Type B pancreatic cell (in vitro differentiated cells): ENCODE results near the gene EMX1. TPM values are rescaled to one million over a fixed set of nuclear protein-coding genes. Genes with fewer than 3 reads are reported as not detected.
A peak's percentile ranks its signal among the peaks of the same experiment; 100 is the strongest.

Source experiments
- DNase-seq: peaks from one replicate; pipeline ENCODE4 v3.0.0; 2021; ENCODE audit warnings: mixed read lengths; ENCODE audit not compliant: unreplicated experiment; ENCODE audit errors: extremely low spot score
- H3K27ac Mint-ChIP-seq: 2 replicates; pipeline ENCODE4 v1.8.0; 2021; ENCODE audit warnings: mild to moderate bottlenecking, mixed read lengths
- H3K27me3 Mint-ChIP-seq: 2 replicates; pipeline ENCODE4 v1.8.0; 2021; ENCODE audit warnings: mixed read lengths
- H3K36me3 Mint-ChIP-seq: 2 replicates; pipeline ENCODE4 v1.8.0; 2021; ENCODE audit warnings: mixed read lengths
- H3K4me1 Mint-ChIP-seq: one replicate; pipeline ENCODE4 v1.8.0; 2021; ENCODE audit warnings: mixed read lengths; ENCODE audit not compliant: unreplicated experiment
- H3K4me3 Mint-ChIP-seq: 2 replicates; pipeline ENCODE4 v1.8.0; 2021; ENCODE audit warnings: mild to moderate bottlenecking, mixed read lengths
- H3K9me3 Mint-ChIP-seq: 2 replicates; pipeline ENCODE4 v1.8.0; 2021; ENCODE audit warnings: mixed read lengths
- CTCF ChIP-seq: fragments of 200-600 bp; sonication (generic); conservative IDR thresholded peaks from 2 replicates; pipeline ENCODE4 v1.5.0; 2021; ENCODE audit warnings: antibody characterized with exemption, mild to moderate bottlenecking
- total RNA-seq: library from RNA; stranded (reverse); gene quantifications from 2 replicates; pipeline ENCODE4 v1.2.1, GENCODE V29; 2021; ENCODE audit warnings: low replicate concordance

The EMX1 gene
- total RNA-seq, 1 donor from 2014 or later = 0.97 TPM

GRCh38 chr2:72892506-72893173 lies 24.7 kb upstream of the EMX1 start:
- no peaks in the 10 kb centered on the region for H3K36me3 Mint-ChIP-seq
- H3K9me3 Mint-ChIP-seq = no peaks in the 10 kb centered on the region
- no peak overlapping the region for H3K27ac Mint-ChIP-seq
- H3K4me1 Mint-ChIP-seq = no peaks in the 10 kb centered on the region
- H3K4me3 Mint-ChIP-seq = no peak overlapping the region
- TF ChIP-seq CTCF = peak; percentile 81
- H3K27me3 Mint-ChIP-seq = peaks cover 45% of the 10 kb centered on the region
- DNase-seq = no peak

GRCh38 chr2:72893594-72894319 lies 23.6 kb upstream of the EMX1 start:
- no peak for DNase-seq
- Mint-ChIP-seq H3K27me3 (peaks cover 52% of the 10 kb centered on the region), H3K4me1 (no peaks in the 10 kb centered on the region), H3K27ac (no peak overlapping the region), H3K9me3 (no peaks in the 10 kb centered on the region), H3K4me3 (no peak overlapping the region), H3K36me3 (no peaks in the 10 kb centered on the region)
- peak; percentile 78 for TF ChIP-seq CTCF

GRCh38 chr2:72894514-72894913 lies 22.8 kb upstream of the EMX1 start:
- no peaks in the 10 kb centered on the region for H3K36me3 Mint-ChIP-seq
- no peak for TF ChIP-seq CTCF
- H3K4me1 Mint-ChIP-seq = no peaks in the 10 kb centered on the region
- H3K27ac Mint-ChIP-seq = no peak overlapping the region
- no peak overlapping the region for H3K4me3 Mint-ChIP-seq
- DNase-seq = no peak
- H3K27me3 Mint-ChIP-seq = peaks cover 58% of the 10 kb centered on the region
- H3K9me3 Mint-ChIP-seq = no peaks in the 10 kb centered on the region

- H3K4me1 Mint-ChIP-seq = no peaks in the 10 kb centered on the region
- H3K4me3 Mint-ChIP-seq = no peak overlapping the region
- no peaks in the 10 kb centered on the region for H3K36me3 Mint-ChIP-seq
Observed at GRCh38 chr2:72895154-72895553, 22.2 kb upstream of the EMX1 start.

GRCh38 chr2:72895759-72896281 lies 21.5 kb upstream of the EMX1 start:
- Mint-ChIP-seq H3K36me3 (no peaks in the 10 kb centered on the region), H3K4me1 (no peaks in the 10 kb centered on the region), H3K27ac (no peak overlapping the region), H3K9me3 (no peaks in the 10 kb centered on the region), H3K4me3 (no peak overlapping the region), H3K27me3 (peaks cover 62% of the 10 kb centered on the region)
- no peak for TF ChIP-seq CTCF
- no peak for DNase-seq

More at GRCh38 chr2:72895154-72895553, 22.2 kb upstream of the EMX1 start:
- DNase-seq = no peak
- H3K27ac Mint-ChIP-seq = no peak overlapping the region
- no peaks in the 10 kb centered on the region for H3K9me3 Mint-ChIP-seq
- TF ChIP-seq CTCF = no peak
- peaks cover 58% of the 10 kb centered on the region for H3K27me3 Mint-ChIP-seq
